ENCODE measurements around the gene GSTT2.
"Not testable (repeated sequence)": the region's sequence is repeated elsewhere in the genome, so short reads cannot be mapped to it uniquely, and the experiment has no call there.

GSTT2 gene
- total RNA-seq, result 0 reads per million in 2 experiments

GRCh38 chr22:23979557-23980240 lies at the start of gene GSTT2:
Gene GSTT2, plus strand, starts transcription at chr22:23980134.
- DNase-seq (ENCODE audit: low read depth), result not testable (repeated sequence)

GRCh38 chr22:23938328-23939016 lies 41.5 kb upstream of the GSTT2 start:
- no peak for DNase-seq (ENCODE audit: low read depth)

- no peak for DNase-seq (ENCODE audit: low read depth)
Observed at GRCh38 chr22:23939017-23939357, 40.9 kb upstream of the GSTT2 start.

GRCh38 chr22:23940166-23940565 lies 39.8 kb upstream of the GSTT2 start:
- DNase-seq (ENCODE audit: low read depth), result not testable (repeated sequence)

GRCh38 chr22:23947391-23947790 lies 32.5 kb upstream of the GSTT2 start:
- not testable (repeated sequence) for DNase-seq (ENCODE audit: low read depth)

GRCh38 chr22:23949764-23950163 lies 30.2 kb upstream of the GSTT2 start:
- DNase-seq (ENCODE audit: low read depth), result not testable (repeated sequence)

- not testable (repeated sequence) for DNase-seq (ENCODE audit: low read depth)
Observed at GRCh38 chr22:23951383-23951782, 28.6 kb upstream of the GSTT2 start.

GRCh38 chr22:23952794-23953405 lies 27.0 kb upstream of the GSTT2 start:
- not testable (repeated sequence) for DNase-seq (ENCODE audit: low read depth)

- DNase-seq (ENCODE audit: low read depth), result not testable (repeated sequence)
Observed at GRCh38 chr22:23953485-23953884, 26.4 kb upstream of the GSTT2 start.

- not testable (repeated sequence) for DNase-seq (ENCODE audit: low read depth)
Observed at GRCh38 chr22:23954193-23954990, 25.5 kb upstream of the GSTT2 start.

GRCh38 chr22:23954991-23955305 lies 25.0 kb upstream of the GSTT2 start:
- not testable (repeated sequence) for DNase-seq (ENCODE audit: low read depth)

GRCh38 chr22:23955886-23956285 lies 24.0 kb upstream of the GSTT2 start:
- DNase-seq (ENCODE audit: low read depth), result not testable (repeated sequence)

GRCh38 chr22:23956301-23956900 lies 23.5 kb upstream of the GSTT2 start:
- DNase-seq (ENCODE audit: low read depth), result peak; percentile 73

- not testable (repeated sequence) for DNase-seq (ENCODE audit: low read depth)
Observed at GRCh38 chr22:23961084-23961771, 18.7 kb upstream of the GSTT2 start, which contains the start of gene GSTT2B. Gene GSTT2B, minus strand, starts transcription at chr22:23961195. Its CDS starts 64 bp downstream, at chr22:23961131.

- not testable (repeated sequence) for DNase-seq (ENCODE audit: low read depth)
Observed at GRCh38 chr22:23966094-23966493, 13.8 kb upstream of the GSTT2 start.

- not testable (repeated sequence) for DNase-seq (ENCODE audit: low read depth)
Observed at GRCh38 chr22:23966568-23966967, 13.4 kb upstream of the GSTT2 start, which contains the start of gene DDTL. Gene DDTL, plus strand, starts transcription at chr22:23966888. Its CDS starts 27 bp downstream, at chr22:23966915.

- DNase-seq (ENCODE audit: low read depth), result no peak
Observed at GRCh38 chr22:23969071-23969470, 10.9 kb upstream of the GSTT2 start.

- DNase-seq (ENCODE audit: low read depth), result no peak
Observed at GRCh38 chr22:23970201-23970641, 9.7 kb upstream of the GSTT2 start.

- DNase-seq (ENCODE audit: low read depth), result no peak
Observed at GRCh38 chr22:23970816-23971486, 9.0 kb upstream of the GSTT2 start.

GRCh38 chr22:23971927-23972326 lies 8.0 kb upstream of the GSTT2 start:
- not testable (repeated sequence) for DNase-seq (ENCODE audit: low read depth)

Measured in T follicular helper cell (primary cell).